Upper lobe of right lung (tissue), 1 donor: ENCODE results near the gene TRAF1. TPM values are rescaled to one million over a fixed set of nuclear protein-coding genes. Genes with fewer than 3 reads are reported as not detected.

Source experiments
- ATAC-seq: fragments of 200-7000 bp; cut with Tn5 transposase; one replicate; pipeline ENCODE4 v1.9.1; 2020; ENCODE audit warnings: mild to moderate bottlenecking, moderate library complexity
- DNase-seq: peaks from one replicate; pipeline ENCODE4 v3.0.0-alpha.2; 2020
- H3K27ac ChIP-seq: fragments of 200-600 bp; one replicate; pipeline ENCODE4 v1.8.0; 2022
- H3K27me3 ChIP-seq: fragments of 200-600 bp; one replicate; pipeline ENCODE4 v1.8.0; 2022; ENCODE audit warnings: mild to moderate bottlenecking
- H3K36me3 ChIP-seq: fragments of 200-600 bp; one replicate; pipeline ENCODE4 v1.8.0; 2022
- H3K4me1 ChIP-seq: fragments of 200-600 bp; one replicate; pipeline ENCODE4 v1.8.0; 2022
- H3K4me3 ChIP-seq: fragments of 200-600 bp; one replicate; pipeline ENCODE4 v1.8.0; 2022; ENCODE audit warnings: mild to moderate bottlenecking
- H3K9me3 ChIP-seq: fragments of 200-600 bp; one replicate; pipeline ENCODE4 v1.8.0; 2022
- CTCF ChIP-seq: fragments of 200-600 bp; IDR thresholded peaks from one replicate; pipeline ENCODE4 v1.8.0; 2022; ENCODE audit warnings: antibody characterized with exemption
- intact Hi-C: fragments of 100-400 bp; cut with DNase I; formaldehyde crosslinking; loops from one replicate; pipeline ENCODE4 v1.11.0; 2022
- total RNA-seq: library from RNA; stranded (reverse); fragmentation: NEBNext Ultra II Directional; extraction: Animal tissue kit (Norgen Biotek cat#: 25700); gene quantifications from one replicate; pipeline ENCODE4 v1.2.1, GENCODE V29; 2021
- donor health status: DM: no; HTN: yes; CAD: no; lungs with severe emphysema.

Gene TRAF1
- total RNA-seq, 1 donor from 2014 or later = 6.0 TPM

GRCh38 chr9:120931231-120932085 lies 4.9 kb upstream of the TRAF1 start:
- ATAC-seq (peak; percentile 28), DNase-seq (no peak)
- no peak for TF ChIP-seq CTCF
- Histone ChIP-seq H3K9me3 (no peaks in the 10 kb centered on the region), H3K27me3 (no peaks in the 10 kb centered on the region), H3K36me3 (no peaks in the 10 kb centered on the region), H3K4me1 (peaks cover 70% of the 10 kb centered on the region), H3K4me3 (no peak overlapping the region), H3K27ac (peak overlapping the region; percentile 85)
- intact Hi-C loops = loop anchor here (10.0 kb wide), 1 partner anchor 57 kb away; the partner anchor contains the start of gene PHF19

GRCh38 chr9:120929229-120929791 lies 2.7 kb upstream of the TRAF1 start:
- peak overlapping the region; percentile 72 for H3K4me3 ChIP-seq
- no peak for DNase-seq
- H3K27me3 ChIP-seq = no peaks in the 10 kb centered on the region
- peaks cover 49% of the 10 kb centered on the region for H3K4me1 ChIP-seq
- H3K27ac ChIP-seq = peak overlapping the region; percentile 95
- TF ChIP-seq CTCF = peak; percentile 36
- H3K36me3 ChIP-seq = no peaks in the 10 kb centered on the region
- ATAC-seq = no peak
- intact Hi-C loops = no loop called here
- H3K9me3 ChIP-seq = no peaks in the 10 kb centered on the region

- ATAC-seq (peak; percentile 94), DNase-seq (peak; percentile 92)
- Histone ChIP-seq H3K27me3 (no peaks in the 10 kb centered on the region), H3K4me1 (peaks cover 42% of the 10 kb centered on the region), H3K4me3 (peak overlapping the region; percentile 72), H3K27ac (peak overlapping the region; percentile 95), H3K36me3 (no peaks in the 10 kb centered on the region), H3K9me3 (no peaks in the 10 kb centered on the region)
- intact Hi-C loops = no loop called here
- TF ChIP-seq CTCF = no peak
Measured at GRCh38 chr9:120928483-120929228, 2.1 kb upstream of the TRAF1 start.

GRCh38 chr9:120928015-120928482 lies 1.5 kb upstream of the TRAF1 start:
- H3K4me1 ChIP-seq = peaks cover 42% of the 10 kb centered on the region
- ATAC-seq (peak; percentile 65), DNase-seq (no peak)
- H3K4me3 ChIP-seq = peak overlapping the region; percentile 72
- TF ChIP-seq CTCF = no peak
- intact Hi-C loops = no loop called here
- no peaks in the 10 kb centered on the region for H3K9me3 ChIP-seq
- H3K36me3 ChIP-seq = no peaks in the 10 kb centered on the region
- H3K27me3 ChIP-seq = no peaks in the 10 kb centered on the region
- peak overlapping the region; percentile 95 for H3K27ac ChIP-seq

- peaks cover 41% of the 10 kb centered on the region for H3K4me1 ChIP-seq
- no peak for DNase-seq
- peak overlapping the region; percentile 72 for H3K4me3 ChIP-seq
- H3K9me3 ChIP-seq = no peaks in the 10 kb centered on the region
- peak overlapping the region; percentile 95 for H3K27ac ChIP-seq
- no peaks in the 10 kb centered on the region for H3K36me3 ChIP-seq
- intact Hi-C loops = no loop called here
- no peak for ATAC-seq
- no peak for TF ChIP-seq CTCF
- no peaks in the 10 kb centered on the region for H3K27me3 ChIP-seq
Measured at GRCh38 chr9:120927269-120928014, 846 bp upstream of the TRAF1 start.
